H1 (cell line): Measurements from ENCODE around the gene UPK3BL2. TPM values are rescaled to one million over a fixed set of nuclear protein-coding genes. Genes with fewer than 3 reads are reported as not detected.
"Not testable (repeated sequence)": the region's sequence is repeated elsewhere in the genome, so short reads cannot be mapped to it uniquely, and the experiment has no call there.

Experiments
- CTCF ChIA-PET: fragments of 300-600 bp; sonication (Branson Sonifier 250); formaldehyde crosslinking; loops from one replicate; lab custom pipeline; 2021; ENCODE audit not compliant: partially characterized antibody; lab: Charles Lee
- POLR2A ChIA-PET: fragments of 300-600 bp; sonication (Branson Sonifier 250); formaldehyde crosslinking; loops from one replicate; lab custom pipeline; 2021; ENCODE audit warnings: inconsistent platforms; ENCODE audit not compliant: partially characterized antibody; lab: Charles Lee
- DNase-seq, 2 experiments: peaks; one replicate each; pipeline versions ENCODE4 v3.0.0 to v3.0.0-alpha.2; 2010 to 2022; ENCODE audit warnings: low spot score in 2 of 2, low read depth in 1 of 2, mixed read lengths in 1 of 2
- FAIRE-seq: peaks from 2 replicates; lab custom pipeline; 2011; peaks lifted over from hg19 to GRCh38; lab: Jason Lieb, UNC
- H2AFZ ChIP-seq: 2 replicates; pipeline ENCODE4 v1.8.1; 2012; ENCODE audit warnings: low read length, inconsistent platforms
- H2AK5ac ChIP-seq: 2 replicates; pipeline ENCODE4 v1.6.1; 2013; ENCODE audit warnings: low read depth, low read length
- H2BK120ac ChIP-seq: replicated peaks from 2 replicates; pipeline ENCODE3; 2013; ENCODE audit warnings: low read depth, low read length, inconsistent platforms
- H2BK12ac ChIP-seq: 2 replicates; pipeline ENCODE4 v1.6.1; 2013; ENCODE audit warnings: low read depth, low read length
- H2BK15ac ChIP-seq: 2 replicates; pipeline ENCODE4 v1.6.1; 2013; ENCODE audit warnings: low read length
- H2BK20ac ChIP-seq: 2 replicates; pipeline ENCODE4 v1.6.1; 2013; ENCODE audit warnings: low read length
- H2BK5ac ChIP-seq: 2 replicates; pipeline ENCODE4 v1.6.1; 2013; ENCODE audit warnings: low read depth, low read length
- H3K14ac ChIP-seq: 2 replicates; pipeline ENCODE4 v1.6.1; 2013; ENCODE audit warnings: inconsistent platforms; ENCODE audit not compliant: insufficient read length
- H3K18ac ChIP-seq: 2 replicates; pipeline ENCODE4 v1.6.1; 2013; ENCODE audit warnings: low read length; ENCODE audit errors: extremely low read depth
- H3K23ac ChIP-seq: 2 replicates; pipeline ENCODE4 v1.6.1; 2013; ENCODE audit warnings: inconsistent platforms; ENCODE audit not compliant: insufficient read length
- H3K23me2 ChIP-seq: 2 replicates; pipeline ENCODE4 v1.6.1; 2013; ENCODE audit warnings: low read depth, low read length
- H3K27ac ChIP-seq: 2 replicates; pipeline ENCODE4 v1.6.1; 2011; ENCODE audit warnings: low read depth, low read length, inconsistent platforms
- H3K27me3 ChIP-seq, 4 experiments: replicated peaks in 1 of 4; 1 replicate in 1 of 4; 2 replicates in 3 of 4; pipeline versions ENCODE4 v1.6.1 to v1.8.1; 2011 to 2013; ENCODE audit warnings: low read length in 3 of 4, mild to moderate bottlenecking in 3 of 4, inconsistent platforms in 2 of 4, mixed read lengths in 2 of 4, moderate library complexity in 1 of 4; ENCODE audit not compliant: control insufficient read depth in 3 of 4, insufficient read depth in 3 of 4; ENCODE audit errors: extremely low read depth in 1 of 4
- H3K36me3 ChIP-seq, 4 experiments: 2 replicates each; pipeline versions ENCODE4 v1.6.1 to v1.8.1; 2011 to 2013; ENCODE audit warnings: mild to moderate bottlenecking in 4 of 4, low read length in 3 of 4, moderate library complexity in 2 of 4, control low read depth in 1 of 4, inconsistent platforms in 1 of 4; ENCODE audit not compliant: insufficient read depth in 4 of 4, control insufficient read depth in 2 of 4
- H3K4ac ChIP-seq: replicated peaks from 2 replicates; pipeline ENCODE3; 2013; ENCODE audit warnings: low read length, low read depth, mixed read lengths, inconsistent platforms; ENCODE audit not compliant: insufficient read length
- H3K4me1 ChIP-seq, 4 experiments: replicated peaks in 1 of 4; 1 replicate in 1 of 4; 2 replicates in 3 of 4; pipeline versions ENCODE4 v1.6.1 to v1.8.1; 2011 to 2013; ENCODE audit warnings: low read length in 3 of 4, inconsistent platforms in 2 of 4, mixed read lengths in 1 of 4; ENCODE audit not compliant: insufficient read depth in 4 of 4, control insufficient read depth in 3 of 4
- H3K4me2 ChIP-seq, 2 experiments: 2 replicates each; pipeline versions ENCODE4 v1.6.1 to v1.8.1; 2011 to 2013; ENCODE audit warnings: low read depth in 2 of 2, low read length in 2 of 2, control low read depth in 1 of 2, inconsistent platforms in 1 of 2, mild to moderate bottlenecking in 1 of 2; ENCODE audit not compliant: insufficient read depth in 1 of 2
- H3K4me3 ChIP-seq, 4 experiments: fragments of 200-600, 300-600 bp in 1 of 4; sonication (generic), shearing (Covaris generic), sonication (Bioruptor Twin) in 1 of 4; 2 replicates each; pipeline versions ENCODE4 v1.5.1 to v1.8.1; 2011 to 2016; ENCODE audit warnings: low read length in 4 of 4, low read depth in 3 of 4, control low read depth in 2 of 4, inconsistent platforms in 2 of 4, mild to moderate bottlenecking in 2 of 4, mixed read lengths in 1 of 4, moderate library complexity in 1 of 4; ENCODE audit not compliant: insufficient read depth in 2 of 4; ENCODE audit errors: extremely low read depth in 1 of 4
- H3K56ac ChIP-seq: replicated peaks from 2 replicates; pipeline ENCODE3; 2013; ENCODE audit warnings: low read depth, mild to moderate bottlenecking, mixed read lengths, low read length, inconsistent platforms; ENCODE audit not compliant: insufficient read length
- H3K79me1 ChIP-seq: 2 replicates; pipeline ENCODE4 v1.6.1; 2013; ENCODE audit warnings: low read depth, low read length, control low read depth
- H3K79me2 ChIP-seq, 2 experiments: 2 replicates each; pipeline versions ENCODE4 v1.6.1 to v1.8.1; 2012 to 2013; ENCODE audit warnings: low read length in 2 of 2, mild to moderate bottlenecking in 2 of 2, inconsistent platforms in 1 of 2; ENCODE audit not compliant: insufficient read depth in 2 of 2, control insufficient read depth in 1 of 2
- H3K9ac ChIP-seq, 4 experiments: replicated peaks in 1 of 4; 1 replicate in 1 of 4; 2 replicates in 3 of 4; pipeline versions ENCODE4 v1.6.1 to v1.8.1; 2011 to 2013; ENCODE audit warnings: low read depth in 3 of 4, low read length in 3 of 4, control low read depth in 2 of 4, mild to moderate bottlenecking in 2 of 4, moderate library complexity in 2 of 4, inconsistent platforms in 1 of 4; ENCODE audit errors: extremely low read depth in 1 of 4
- H3K9me3 ChIP-seq, 2 experiments: 2 replicates each; pipeline versions ENCODE4 v1.6.1 to v1.8.1; 2012 to 2013; ENCODE audit warnings: mild to moderate bottlenecking in 2 of 2, moderate library complexity in 2 of 2, control low read depth in 1 of 2, inconsistent platforms in 1 of 2, low read depth in 1 of 2, low read length in 1 of 2, mixed read lengths in 1 of 2; ENCODE audit not compliant: insufficient read depth in 2 of 2
- H4K20me1 ChIP-seq, 2 experiments: replicated peaks in 1 of 2; 2 replicates each; pipeline versions ENCODE3 to v1.8.1; 2011 to 2013; ENCODE audit warnings: inconsistent platforms in 2 of 2, low read length in 2 of 2, mild to moderate bottlenecking in 1 of 2; ENCODE audit not compliant: insufficient read depth in 2 of 2, control insufficient read depth in 1 of 2
- H4K5ac ChIP-seq: 2 replicates; pipeline ENCODE4 v1.6.1; 2013; ENCODE audit warnings: low read length, low read depth, mixed read lengths, inconsistent platforms; ENCODE audit not compliant: insufficient read length
- H4K8ac ChIP-seq: 2 replicates; pipeline ENCODE4 v1.8.0; 2013; ENCODE audit warnings: mild to moderate bottlenecking, moderate library complexity, low read length, inconsistent platforms; ENCODE audit not compliant: insufficient read depth; ENCODE audit errors: extremely low read depth
- H4K91ac ChIP-seq: replicated peaks from 2 replicates; pipeline ENCODE3; 2013; ENCODE audit warnings: low read length, mixed read lengths, inconsistent platforms; ENCODE audit not compliant: insufficient read length
- WGBS, 2 experiments: shearing (Covaris generic) in 1 of 2; methylation state at CpG; one replicate each; pipeline versions ENCODE4 v1.1.6 to v1.1.7; 2013 to 2015; ENCODE audit warnings: low lambda C conversion rate in 2 of 2, mixed read lengths in 2 of 2, inconsistent platforms in 1 of 2, low coverage in 1 of 2, missing lambda C conversion rate in 1 of 2; ENCODE audit not compliant: insufficient replicate concordance in 2 of 2, insufficient coverage in 1 of 2, insufficient read length in 1 of 2; ENCODE audit errors: extremely low coverage in 1 of 2, missing lambda C conversion rate in 1 of 2; 5-methylcytosine and 5-hydroxymethylcytosine counted together
- polyA plus RNA-seq, 7 experiments: library from polyadenylated mRNA; depleted of rRNA in 3 of 7; stranded (reverse) in 5 of 7; unstranded in 2 of 7; fragments of >200 nt in 5 of 7; fragments of 200-250 nt in 2 of 7; gene quantifications; 1 replicate in 5 of 7; 2 replicates in 1 of 7; 4 replicates in 1 of 7; pipeline versions ENCODE4 v1.2.1 to v1.2.3, GENCODE V29; 2011 to 2013; ENCODE audit warnings: missing spikeins in 2 of 7, mixed read lengths in 2 of 7
- total RNA-seq: library from RNA; stranded (reverse); fragmentation: NEBNext Ultra II Directional; extraction: Animal tissue kit (Norgen Biotek cat#: 25700); gene quantifications from 2 replicates; pipeline ENCODE4 v1.2.1, GENCODE V29; 2021

UPK3BL2 gene
- total and polyA plus RNA-seq, 2 of the 8 experiments (the other 6 are each of a cell fraction or from before 2014, with no cell fraction given), result 12.4 to 22.6 TPM

GRCh38 chr7:102507410-102508088 lies 35.9 kb downstream of the UPK3BL2 start:
- H2BK12ac ChIP-seq, H3K9ac ChIP-seq, H3K23ac ChIP-seq, H3K27ac ChIP-seq, H3K18ac ChIP-seq, H3K79me2 ChIP-seq, H2AK5ac ChIP-seq, H4K5ac ChIP-seq, H2BK120ac ChIP-seq, H3K4me2 ChIP-seq, H3K4me3 ChIP-seq, H3K4me1 ChIP-seq, H3K36me3 ChIP-seq, H2BK20ac ChIP-seq, H2AFZ ChIP-seq, H3K14ac ChIP-seq, H3K23me2 ChIP-seq, CTCF ChIA-PET, FAIRE-seq, H3K79me1 ChIP-seq, POLR2A ChIA-PET, H3K4ac ChIP-seq, H2BK5ac ChIP-seq, H3K27me3 ChIP-seq, H3K56ac ChIP-seq, H4K91ac ChIP-seq, H4K20me1 ChIP-seq, H2BK15ac ChIP-seq, H3K9me3 ChIP-seq, H4K8ac ChIP-seq: not testable (repeated sequence)
- 74% methylated on average over 2 of the region's 8 CpGs; no CpG with 5 or more reads in 1 of the 2 experiments for WGBS, 2 experiments
- DNase-seq, result peak in 1 of 2 experiments; percentile 54
